Stimulated activated CD4-positive, alpha-beta T cell treated with anti-CD3 and anti-CD28 coated beads, Interleukin-4, amount 100 ng/mL, for 4 hours (primary cell): ENCODE results near the gene NCLN.
A peak's percentile ranks its signal among the peaks of the same experiment; 100 is the strongest.
"Not testable (repeated sequence)": the region's sequence is repeated elsewhere in the genome, so short reads cannot be mapped to it uniquely, and the experiment has no call there.

ENCODE experiments used
- DNase-seq, 2 experiments: peaks; one replicate each; pipeline ENCODE4 v3.0.0-alpha.2; 2020

Gene NCLN

DNA sequence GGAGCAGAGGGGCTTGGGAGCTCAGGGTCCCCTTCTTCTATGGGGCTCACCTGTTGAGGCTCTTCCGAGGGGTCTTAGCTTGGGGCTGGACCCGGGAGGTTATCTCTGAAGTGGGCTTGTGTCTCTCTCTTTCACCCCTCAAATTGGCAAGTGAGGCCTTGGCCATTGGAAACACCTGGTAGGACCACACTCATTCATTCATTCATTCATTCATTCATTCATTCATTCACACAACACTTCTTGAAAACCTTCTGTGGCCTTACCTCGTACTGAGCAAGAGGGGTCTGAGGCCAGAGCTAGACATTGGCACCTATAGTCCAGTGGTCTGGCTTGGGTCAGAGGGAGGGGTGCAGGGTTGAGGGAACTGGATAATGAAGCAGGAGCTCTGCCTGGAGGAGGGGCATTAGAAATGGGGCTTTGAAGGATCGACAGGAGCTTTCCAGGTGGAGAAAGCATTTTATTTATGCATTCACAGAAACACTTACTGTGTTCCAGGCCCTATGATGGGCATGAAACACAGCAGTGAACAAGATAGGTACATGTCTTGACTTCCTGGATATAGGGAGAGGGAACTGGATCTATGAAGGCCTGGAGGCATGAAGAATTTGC is 44.3 kb downstream of the NCLN start:
- no peak for DNase-seq

DNA sequence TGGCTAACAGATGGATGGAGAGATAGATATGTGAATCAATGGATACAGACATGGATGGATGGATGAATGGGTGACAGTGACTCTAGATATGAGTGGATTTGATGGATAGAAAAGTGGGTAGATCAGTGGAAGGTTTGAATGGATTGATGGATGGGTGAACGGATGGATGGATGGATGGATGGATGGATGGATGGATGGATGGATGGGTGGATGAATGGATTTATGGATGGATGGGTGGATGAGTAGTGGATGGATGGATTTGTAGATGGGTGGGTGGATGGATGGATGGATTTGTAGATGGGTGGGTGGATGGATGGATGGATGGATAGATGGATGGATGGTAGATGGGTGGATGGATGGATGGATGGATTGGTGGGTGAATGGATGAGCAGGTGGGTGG is 45.6 kb downstream of the NCLN start:
- no peak for DNase-seq

DNA sequence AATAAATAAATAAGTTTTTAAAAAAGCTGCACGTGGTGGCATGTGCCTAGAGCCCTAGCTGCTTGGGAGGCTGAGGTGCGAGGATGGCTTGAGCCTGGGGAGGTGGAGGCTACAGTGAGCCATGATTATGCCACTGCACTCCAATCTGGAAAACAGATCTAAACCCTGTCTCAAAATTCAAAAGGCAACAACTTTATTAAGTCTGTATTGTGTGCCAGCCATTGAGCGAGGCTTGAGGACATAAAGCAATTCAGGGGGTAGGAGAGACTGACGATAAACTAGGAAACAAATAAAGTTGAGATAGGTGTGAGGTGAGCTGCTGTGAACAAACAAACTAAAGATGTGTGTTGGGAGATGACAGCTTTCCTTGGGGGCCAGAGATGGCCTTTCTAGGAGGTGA is 47.4 kb downstream of the NCLN start:
- DNase-seq = no peak

DNA sequence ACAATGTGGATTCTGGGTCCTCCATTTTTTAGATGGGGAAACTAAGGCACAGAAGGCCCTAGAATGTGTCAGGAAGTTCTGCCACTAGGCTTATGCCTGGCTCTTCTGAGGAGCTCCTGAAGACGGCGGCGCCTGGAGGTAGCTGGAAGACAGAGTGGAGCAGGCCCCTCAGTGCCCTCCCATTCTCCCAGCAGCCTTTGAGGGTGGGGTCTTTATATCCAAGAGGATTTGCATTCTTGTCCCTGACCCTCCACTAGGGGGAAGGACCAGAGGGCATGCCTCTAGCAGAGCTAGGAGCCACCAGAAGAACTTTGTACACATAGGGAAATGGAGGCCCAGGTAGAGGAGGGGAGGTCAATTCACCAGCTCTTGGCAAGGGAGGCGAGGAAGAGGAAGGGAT is 48.1 kb downstream of the NCLN start:
- DNase-seq = no peak

DNA sequence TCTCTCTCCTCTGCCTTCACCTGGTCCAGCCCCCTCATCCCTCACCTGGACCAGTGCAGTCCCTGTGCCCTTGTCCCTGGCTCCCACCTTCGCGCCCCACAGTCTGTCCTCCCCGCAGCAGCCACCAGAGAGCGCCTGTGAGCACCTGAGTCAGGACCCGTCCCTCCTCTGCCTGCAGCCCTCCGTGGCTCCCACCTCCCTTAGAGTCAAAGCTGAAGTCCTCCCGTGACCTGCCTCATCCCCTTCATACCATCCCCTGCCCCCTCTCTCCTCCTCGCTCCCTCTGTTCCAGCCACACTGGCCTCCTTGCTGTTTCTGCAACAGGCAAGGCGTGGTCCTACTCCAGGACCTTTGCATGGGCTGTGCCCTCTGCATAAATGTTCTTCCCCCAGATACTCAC is 49.1 kb downstream of the NCLN start:
- DNase-seq = no peak

DNA sequence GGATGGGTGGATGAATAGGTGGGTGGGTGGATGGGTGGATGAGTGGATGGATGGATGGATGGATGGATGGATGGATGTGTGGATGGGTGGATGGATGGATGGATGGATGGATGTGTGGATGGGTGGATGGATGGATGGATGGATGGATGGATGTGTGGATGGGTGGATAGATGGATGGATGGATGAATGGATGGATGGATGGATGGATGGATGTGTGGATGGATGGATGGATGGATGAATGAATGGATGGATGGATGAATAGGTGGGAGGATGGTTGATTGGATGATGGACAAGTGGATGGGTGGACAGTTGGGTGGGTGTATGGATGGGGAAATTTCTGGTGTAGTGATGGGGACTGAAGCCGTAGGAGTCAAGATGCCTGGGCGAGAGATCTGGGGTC is 49.9 kb downstream of the NCLN start:
- not testable (repeated sequence) for DNase-seq

DNA sequence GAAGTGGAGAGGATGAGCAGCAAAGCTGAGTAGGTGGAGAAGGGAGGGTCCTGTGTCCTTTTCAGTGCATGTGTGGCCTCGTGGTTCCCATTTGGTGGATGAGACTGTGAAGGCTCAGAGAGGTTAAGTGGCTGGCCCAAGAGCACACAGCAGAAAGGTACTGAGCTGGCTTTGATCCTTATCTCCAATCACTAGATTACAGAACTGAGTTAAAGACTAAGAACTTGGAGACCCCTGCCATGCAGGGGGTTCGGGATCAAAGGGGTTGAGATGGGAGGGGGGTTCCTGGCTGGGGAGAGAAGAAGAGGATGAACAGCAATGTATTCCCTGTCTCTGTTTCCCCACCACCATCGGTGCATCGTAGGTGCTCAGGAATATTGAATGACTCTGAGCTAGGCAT is 50.5 kb downstream of the NCLN start:
- DNase-seq = no peak

DNA sequence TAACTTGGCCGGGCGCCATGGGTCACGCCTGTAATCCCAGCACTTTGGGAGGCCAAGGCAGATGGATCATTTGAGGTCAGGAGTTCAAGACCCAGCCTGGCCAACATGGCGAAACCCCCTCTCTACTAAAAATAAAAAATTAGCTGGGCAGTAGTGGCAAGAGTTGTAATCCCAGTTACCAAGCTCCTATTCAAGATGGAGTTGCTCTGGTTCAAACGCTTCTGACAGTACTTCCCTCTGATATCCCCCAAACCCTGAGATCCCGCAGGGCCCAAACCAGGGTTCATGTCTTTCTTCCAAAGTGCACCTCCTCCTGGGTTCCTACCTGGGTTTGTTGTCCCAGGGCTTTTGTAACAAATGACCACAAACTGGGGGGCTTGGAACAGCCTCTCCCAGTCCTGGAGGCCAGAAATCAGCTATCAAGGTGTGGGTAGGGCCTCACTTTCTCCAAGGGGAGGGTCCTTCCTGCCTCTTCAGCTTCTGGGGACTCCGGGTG is 52.4 kb downstream of the NCLN start:
- no peak for DNase-seq

DNA sequence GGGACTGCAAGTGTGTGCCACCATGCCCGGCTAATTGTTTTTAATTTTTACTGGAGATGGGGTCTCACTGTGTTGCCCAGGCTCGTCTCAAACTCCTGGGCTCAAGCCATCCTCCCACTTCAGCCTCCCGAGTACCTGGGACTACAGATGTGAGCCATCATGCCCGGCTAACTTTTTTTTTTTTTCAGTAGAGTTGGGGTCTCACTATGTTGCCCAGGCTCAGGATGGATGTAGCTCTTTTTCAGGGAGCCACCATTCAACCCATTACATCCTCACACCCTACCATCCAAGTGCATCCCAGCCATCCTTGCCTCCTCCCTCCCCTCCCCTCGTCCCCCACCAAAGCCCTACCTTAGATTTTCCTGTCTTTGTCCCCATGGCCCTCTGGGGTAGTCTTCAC is 53.6 kb downstream of the NCLN start:
- DNase-seq = no peak

DNA sequence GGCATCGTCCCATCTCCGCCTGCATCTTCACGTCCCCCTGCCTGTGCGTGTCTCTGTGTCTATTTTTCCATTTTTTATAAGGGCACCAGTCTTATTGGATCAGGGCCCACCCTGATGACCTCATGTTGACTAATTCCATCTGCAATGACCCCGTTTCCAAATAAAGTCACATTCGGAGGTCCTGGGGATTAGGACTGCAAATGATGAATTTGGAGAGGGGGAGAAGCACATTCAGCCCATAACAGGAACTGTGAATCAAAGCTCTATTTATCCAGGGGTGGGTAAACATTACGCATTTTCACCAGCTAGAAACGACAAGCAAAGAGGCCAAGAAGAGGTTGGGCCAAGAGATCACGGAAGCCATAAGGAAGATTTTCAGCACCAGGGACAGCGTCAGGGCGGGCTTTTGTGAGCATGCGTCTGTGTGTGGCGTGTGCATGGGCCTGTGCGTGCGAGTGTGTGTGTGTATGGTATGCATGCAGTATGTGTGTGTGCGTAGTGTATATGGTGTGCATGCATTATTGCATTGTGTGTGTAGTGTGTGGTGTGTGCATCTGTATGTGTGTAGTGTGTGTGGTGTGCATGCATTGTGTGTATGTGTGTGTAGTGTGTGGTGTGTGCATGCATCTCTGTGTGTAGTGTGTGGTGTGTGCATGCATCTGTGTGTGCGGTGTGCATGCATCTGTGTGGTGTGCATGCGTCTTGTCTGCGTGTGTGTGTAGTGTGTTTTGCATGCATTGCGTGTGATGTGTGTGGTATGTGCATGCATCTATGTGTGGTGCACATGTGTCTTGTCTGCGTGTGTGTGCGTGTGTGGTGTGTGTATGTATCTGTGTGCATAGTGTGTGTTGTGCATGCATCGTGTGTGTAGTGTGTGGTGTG is 58.3 kb downstream of the NCLN start:
- peak; percentile 6 to 47 for DNase-seq

DNA sequence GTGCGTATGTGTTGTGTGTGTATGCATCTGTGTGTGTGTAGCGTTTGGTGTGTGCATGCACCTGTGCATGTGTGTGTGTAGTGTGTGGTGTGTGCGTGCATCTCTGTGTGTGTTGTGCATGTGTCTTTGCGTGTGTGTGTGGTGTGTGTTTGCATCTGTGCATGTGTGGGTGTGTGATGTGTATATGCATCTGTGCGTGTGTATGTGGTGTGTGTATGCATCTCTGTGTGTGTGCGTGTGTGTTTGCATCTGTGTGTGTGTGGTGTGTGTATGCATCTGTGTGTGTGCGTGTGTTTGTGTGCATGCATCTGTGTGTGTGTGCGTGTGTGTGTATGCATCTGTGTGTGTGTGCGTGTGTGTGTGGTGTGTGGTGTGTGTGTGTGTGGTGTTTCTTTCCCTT is 59.3 kb downstream of the NCLN start:
- DNase-seq = no peak

DNA sequence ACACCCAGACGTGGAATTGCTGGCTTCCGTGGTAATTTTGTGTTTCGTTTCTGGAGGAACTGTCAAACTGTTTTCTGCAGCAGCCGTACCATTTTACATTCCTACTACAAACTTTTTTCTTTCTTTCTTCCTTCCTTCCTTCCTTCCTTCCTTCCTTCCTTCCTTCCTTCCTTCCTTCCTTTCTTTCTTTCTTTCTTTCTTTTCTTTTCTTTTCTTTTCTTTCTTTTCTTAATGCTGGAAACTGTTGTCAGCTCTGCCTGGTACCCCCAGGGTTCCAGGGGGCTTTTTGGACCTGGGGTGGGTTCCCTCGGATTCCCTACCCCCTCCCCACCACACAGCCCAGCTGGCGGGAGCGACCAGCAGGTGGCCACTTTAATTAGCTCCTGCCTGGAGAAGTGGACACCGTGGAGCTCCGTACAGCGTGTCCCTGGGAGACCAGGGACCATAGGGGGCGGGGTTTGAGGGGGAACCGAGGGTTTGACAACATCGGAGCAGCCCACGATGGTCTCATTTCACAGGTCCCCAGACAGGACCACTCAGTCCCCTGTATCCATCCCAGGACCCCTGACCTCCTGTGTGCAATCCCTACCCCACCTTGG is 63.1 kb downstream of the NCLN start:
- DNase-seq = no peak

DNA sequence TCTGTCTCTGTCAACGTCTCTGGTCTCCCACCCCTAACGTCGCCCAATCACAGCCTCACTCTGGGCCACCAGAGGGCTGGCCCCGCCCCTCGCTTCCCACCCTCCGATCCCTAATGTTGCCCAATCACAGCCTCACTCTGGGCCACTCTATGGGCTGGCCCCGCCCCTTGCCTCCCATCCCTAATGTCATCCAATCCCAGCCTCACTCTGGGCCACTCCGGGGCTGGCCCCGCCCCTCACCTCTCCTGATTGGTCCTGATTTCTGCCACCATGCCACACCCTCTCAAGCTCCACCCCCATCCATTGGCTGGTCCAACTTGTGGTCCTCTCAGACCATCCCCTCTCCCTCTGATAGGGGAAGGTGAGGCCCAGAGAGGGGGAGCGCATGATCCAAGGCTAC is 63.7 kb downstream of the NCLN start:
- DNase-seq = no peak

DNA sequence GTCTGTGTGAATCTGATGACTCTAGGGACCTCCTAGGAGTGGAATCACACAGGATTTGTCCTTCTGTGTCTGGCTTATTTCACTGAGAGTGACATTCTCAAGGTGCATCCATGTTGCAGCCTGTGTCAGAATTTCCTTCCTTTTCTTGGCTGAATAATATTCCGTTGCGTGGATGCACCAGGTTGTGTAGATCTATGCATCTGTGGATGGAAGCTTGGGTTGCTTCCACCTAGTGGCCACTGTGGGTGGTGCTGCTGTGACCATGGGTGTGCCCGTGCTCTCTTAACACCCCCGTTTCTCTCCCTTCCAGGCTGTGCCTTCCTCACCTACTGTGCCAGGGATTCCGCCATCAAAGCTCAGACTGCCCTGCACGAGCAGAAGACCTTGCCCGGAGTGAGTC is 64.9 kb downstream of the NCLN start:
- DNase-seq = peak; percentile 27 to 49

DNA sequence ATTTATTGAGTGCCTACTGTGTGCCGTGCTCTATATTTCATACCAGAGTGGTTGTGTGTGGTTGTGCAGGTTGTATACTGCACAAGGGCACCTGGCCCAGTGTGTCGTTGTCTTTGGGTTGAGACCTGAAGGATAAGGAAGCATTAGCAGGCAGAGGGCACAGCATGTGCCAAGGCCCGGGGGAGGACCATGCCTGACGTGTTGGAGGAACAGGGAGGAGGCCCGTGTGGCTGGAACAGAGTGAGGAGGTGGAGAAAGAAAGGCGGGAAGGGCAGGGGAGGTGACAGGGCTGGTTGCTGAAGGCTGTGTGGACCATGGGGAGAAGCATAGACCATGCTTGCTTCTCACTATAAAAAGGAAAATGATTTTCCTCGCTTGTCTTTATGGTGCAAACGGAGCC is 65.5 kb downstream of the NCLN start:
- no peak for DNase-seq

DNA sequence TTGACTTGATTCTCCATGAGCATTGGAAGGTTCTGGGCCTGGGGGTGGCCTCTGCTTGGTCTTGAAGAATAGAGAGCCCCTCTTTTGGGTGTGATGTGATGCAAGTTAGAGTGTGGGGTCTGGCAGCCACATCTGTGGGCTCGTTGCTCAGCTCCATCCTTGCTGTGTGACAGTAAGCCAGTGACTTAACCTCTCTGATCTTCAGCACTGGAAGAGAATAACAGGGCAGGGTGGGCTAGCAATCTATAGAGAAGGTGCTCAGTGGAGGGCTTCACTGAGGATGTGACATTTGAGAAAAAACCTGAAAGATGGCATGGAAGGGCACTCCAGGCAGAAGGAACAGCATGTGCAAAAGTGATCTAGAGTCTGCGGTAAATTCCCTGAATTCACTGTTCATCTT is 66.9 kb downstream of the NCLN start:
- DNase-seq = no peak

DNA sequence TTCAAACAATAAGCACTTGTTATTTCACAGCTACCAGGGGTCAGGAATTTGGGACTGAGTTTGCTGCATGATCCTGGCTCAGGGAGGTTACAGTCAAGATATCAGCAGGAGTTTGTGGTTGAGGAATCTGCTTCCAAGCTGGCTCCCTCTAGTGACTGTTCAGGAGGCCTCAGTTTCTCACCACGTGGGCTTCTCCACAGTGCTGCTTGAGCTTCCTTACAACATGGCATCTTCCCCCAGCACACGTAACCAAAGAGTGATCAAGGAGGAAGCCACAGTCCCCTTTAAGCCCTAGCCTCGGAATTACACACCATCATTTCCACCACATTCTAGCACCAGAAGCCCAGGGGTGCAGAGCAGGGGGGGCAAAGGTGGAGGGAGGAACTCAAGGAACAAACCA is 67.5 kb downstream of the NCLN start:
- no peak for DNase-seq

DNA sequence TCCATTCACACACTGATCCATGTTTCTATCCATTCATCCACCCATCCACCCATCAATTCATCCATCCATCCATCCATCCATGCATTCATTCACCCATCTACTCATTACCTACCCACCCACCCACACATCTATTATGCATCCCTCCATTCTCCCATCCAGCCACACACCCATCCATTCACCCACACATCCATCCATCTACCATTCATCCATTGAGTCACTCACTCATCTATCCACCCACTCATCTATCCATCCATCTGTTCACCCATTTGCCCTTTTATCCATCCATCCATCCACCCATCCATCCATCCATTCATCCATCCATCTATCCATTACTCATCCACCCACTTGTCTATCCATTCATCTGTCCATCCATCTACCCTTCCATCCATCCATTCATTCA is 68.8 kb downstream of the NCLN start:
- no peak for DNase-seq

DNA sequence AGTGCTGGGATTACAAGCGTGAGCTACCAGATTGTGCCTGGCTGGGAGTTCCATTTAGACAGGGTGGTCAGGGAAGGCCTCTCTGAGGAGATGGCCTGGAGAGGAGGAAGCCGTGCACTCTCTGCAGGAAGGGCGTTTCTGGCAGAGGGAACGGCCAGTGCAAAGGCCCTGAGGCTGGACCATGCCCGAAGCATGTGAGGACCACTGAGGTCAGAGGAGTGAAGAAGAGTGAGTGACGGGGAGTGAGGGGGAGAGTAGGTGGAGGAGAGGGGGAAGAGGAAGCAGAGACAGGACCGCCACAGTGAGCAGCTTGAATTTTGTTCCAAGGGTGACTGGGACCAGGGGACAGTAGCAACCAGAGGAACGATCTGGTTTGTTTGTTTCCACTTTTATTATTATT is 71.3 kb downstream of the NCLN start:
- no peak for DNase-seq
